ENCODE data around the gene CDX2.

GRCh38 chr13:27977476-27978300 is 8.6 kb upstream of the CDX2 start:
- TF ChIP-seq, protein P1, sequence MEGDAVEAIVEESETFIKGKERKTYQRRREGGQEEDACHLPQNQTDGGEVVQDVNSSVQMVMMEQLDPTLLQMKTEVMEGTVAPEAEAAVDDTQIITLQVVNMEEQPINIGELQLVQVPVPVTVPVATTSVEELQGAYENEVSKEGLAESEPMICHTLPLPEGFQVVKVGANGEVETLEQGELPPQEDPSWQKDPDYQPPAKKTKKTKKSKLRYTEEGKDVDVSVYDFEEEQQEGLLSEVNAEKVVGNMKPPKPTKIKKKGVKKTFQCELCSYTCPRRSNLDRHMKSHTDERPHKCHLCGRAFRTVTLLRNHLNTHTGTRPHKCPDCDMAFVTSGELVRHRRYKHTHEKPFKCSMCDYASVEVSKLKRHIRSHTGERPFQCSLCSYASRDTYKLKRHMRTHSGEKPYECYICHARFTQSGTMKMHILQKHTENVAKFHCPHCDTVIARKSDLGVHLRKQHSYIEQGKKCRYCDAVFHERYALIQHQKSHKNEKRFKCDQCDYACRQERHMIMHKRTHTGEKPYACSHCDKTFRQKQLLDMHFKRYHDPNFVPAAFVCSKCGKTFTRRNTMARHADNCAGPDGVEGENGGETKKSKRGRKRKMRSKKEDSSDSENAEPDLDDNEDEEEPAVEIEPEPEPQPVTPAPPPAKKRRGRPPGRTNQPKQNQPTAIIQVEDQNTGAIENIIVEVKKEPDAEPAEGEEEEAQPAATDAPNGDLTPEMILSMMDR (IDR thresholded peaks at IDR 0.05; ENCODE audit: low read depth, low read length), result no peak
- no peak for TF ChIP-seq EZH2phosphoT487 (IDR thresholded peaks at IDR 0.05; ENCODE audit: low read depth)

Measured in OCI-LY3 (cell line).